GM19455 (cell line): Measurements from ENCODE around the gene COL9A1.

ENCODE experiments used
- ATAC-seq: cut with Tn5 transposase; IDR thresholded peaks from one replicate; pipeline ENCODE4 v1.9.1; 2021; ENCODE audit not compliant: unreplicated experiment

The COL9A1 gene

DNA sequence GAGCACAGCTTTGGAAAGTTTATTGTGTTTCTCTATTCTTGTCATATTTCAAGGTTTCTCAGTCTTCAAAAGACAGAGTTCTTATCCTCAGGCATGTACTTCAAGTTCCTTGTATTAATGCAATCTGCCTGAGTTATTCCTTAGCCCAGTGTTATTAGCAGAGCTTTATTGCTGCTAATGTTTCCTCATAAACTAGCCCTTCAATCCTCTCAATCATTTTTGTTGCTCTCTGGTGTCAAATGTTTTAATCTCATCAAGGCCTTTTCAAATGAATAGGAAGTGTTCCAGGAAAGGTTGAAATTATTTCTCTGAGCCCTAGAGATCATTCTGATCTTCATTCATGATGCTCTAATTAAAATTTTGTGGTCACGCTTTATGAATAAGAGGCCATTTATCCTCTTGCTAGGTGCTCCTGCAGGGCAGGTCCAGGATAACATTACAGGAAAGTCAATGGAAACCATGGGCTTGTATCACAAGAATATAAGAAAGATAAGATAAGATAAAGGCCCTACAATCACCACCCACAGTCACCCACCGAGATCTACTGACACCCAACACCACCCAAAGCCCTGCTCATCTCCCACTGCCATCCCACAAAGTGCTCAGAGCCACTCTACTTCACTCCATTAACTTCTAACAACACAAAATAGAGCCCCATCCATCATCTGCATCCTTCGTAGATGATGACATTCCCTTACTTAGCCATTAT is 125.9 kb downstream of the COL9A1 start:
- ATAC-seq = no peak

DNA sequence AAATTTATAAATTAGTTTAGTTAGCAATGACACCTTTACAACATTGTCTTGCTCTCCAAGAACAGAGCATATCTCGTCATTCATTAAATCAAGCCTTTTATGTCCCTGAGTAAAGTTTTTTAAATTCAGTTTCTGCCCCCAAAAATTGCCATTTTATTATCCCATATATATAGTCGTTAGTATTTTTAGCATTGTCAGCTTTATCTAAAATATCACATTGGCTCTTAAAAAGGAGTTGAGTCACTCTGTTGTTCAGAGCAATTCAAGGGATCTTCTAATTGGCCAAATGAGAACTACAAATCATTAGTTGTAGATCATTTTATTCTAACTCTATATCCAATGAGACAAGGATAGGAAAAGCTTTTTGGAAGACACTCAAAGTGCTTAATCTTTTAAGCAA is 127.1 kb downstream of the COL9A1 start:
- ATAC-seq = no peak

DNA sequence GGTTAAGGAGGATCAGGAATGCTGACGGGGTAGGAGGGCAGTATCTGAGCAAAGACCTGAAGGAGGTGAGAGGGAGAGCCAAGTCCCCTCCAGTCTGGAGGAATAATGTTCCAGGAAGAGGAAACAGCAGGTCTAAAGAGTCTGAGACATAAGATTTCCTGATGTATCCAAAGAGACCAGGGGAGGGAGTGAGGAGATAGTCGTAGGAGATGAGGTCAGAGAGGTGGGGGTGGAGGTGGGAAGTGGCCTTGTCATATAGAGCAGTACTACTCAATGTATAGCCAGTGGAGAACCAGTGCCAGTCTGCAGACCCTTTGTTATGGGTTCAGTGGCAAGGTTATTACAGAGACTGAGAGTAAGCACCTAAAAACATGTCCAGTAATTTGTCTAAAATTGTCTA is 130.6 kb downstream of the COL9A1 start:
- no peak for ATAC-seq

DNA sequence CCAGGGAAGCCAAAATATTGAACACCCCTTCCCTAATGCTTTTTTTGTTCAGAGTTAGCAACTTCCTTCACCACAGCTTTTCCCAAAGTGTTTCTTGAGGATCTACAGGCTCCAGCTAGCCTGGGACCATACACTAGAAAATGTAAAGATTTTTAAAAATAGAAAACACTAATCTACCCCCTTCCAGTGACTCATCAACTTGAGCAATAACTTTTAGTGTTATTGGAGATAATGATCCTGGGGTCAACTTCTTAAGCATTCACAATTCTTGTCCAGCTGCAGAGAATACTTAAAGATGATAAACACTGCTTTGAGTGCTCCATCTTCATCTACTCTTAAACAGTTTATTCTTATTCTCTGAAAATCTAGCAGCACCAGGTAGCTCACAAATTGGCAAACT is 131.6 kb downstream of the COL9A1 start:
- no peak for ATAC-seq

DNA sequence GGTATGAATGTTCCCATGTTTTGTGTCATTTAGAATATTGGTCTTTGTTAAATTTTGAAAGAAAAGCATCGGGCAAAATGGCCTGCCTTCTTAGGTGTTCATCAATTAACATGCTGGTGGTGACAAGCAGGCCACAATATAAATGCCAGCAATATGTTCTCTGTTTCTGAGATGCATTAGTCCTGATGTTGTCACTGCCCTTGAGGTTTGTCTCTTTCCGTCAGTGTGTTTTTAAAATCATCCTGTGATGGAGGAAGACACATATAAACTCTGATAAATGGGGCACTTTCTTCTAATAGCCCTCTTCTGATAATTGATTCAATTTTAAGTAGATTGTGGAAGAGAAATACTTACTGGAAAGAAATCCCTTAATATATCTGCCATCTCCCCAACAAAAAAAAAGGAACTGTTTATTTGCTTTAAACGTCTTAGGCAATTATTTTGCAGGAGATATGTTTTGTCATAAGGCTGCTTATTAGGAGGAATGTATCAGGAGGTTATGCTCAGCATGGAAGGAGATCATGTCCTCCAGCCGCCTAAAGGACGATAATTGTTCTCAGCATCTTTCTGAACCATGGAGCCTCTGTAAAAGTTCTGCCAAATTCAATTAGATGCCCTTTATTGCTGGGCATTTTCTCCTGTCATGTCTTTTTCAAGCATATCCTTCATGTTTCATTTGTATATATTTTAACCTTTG is 134.1 kb downstream of the COL9A1 start:
- no peak for ATAC-seq
